Ovary (tissue), 3 donors: ENCODE measurements around the gene TMEM139.

ENCODE experiments used
- EP300 ChIP-seq: sonication (generic); formaldehyde crosslinking; IDR thresholded peaks from one replicate; pipeline ENCODE4 v1.6.1; 2017; ENCODE audit warnings: antibody characterized with exemption
- POLR2A ChIP-seq: fragments of 450-650 bp; IDR thresholded peaks from one replicate; pipeline ENCODE4 v1.6.1; 2017; ENCODE audit warnings: antibody characterized with exemption, mild to moderate bottlenecking, moderate library complexity
- TF ChIP-seq, protein P1 (sequence below), 3 donors: fragments of 450-650 bp in 2 of 3; fragments of 200-600 bp in 1 of 3; IDR thresholded peaks; one replicate each; pipeline versions ENCODE4 v1.5.1 to v1.8.0; 2016 to 2022; ENCODE audit warnings: antibody characterized with exemption in 3 of 3, mild to moderate bottlenecking in 1 of 3
- donor health status: DM: no; HTN: no; CAD: no.

GRCh38 chr7:143279186-143280098, 5.3 kb upstream of the TMEM139 start:
- TF ChIP-seq, protein P1, sequence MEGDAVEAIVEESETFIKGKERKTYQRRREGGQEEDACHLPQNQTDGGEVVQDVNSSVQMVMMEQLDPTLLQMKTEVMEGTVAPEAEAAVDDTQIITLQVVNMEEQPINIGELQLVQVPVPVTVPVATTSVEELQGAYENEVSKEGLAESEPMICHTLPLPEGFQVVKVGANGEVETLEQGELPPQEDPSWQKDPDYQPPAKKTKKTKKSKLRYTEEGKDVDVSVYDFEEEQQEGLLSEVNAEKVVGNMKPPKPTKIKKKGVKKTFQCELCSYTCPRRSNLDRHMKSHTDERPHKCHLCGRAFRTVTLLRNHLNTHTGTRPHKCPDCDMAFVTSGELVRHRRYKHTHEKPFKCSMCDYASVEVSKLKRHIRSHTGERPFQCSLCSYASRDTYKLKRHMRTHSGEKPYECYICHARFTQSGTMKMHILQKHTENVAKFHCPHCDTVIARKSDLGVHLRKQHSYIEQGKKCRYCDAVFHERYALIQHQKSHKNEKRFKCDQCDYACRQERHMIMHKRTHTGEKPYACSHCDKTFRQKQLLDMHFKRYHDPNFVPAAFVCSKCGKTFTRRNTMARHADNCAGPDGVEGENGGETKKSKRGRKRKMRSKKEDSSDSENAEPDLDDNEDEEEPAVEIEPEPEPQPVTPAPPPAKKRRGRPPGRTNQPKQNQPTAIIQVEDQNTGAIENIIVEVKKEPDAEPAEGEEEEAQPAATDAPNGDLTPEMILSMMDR (IDR thresholded peaks at IDR 0.05), result no peak
- no peak for TF ChIP-seq POLR2A
- no peak for TF ChIP-seq EP300
